Suppressor macrophage treated with lipopolysaccharide for 1 hour (primary cell): ENCODE results near the gene HEPACAM.

Experiments
- DNase-seq, 3 donors: peaks; one replicate each; pipeline ENCODE4 v3.0.0-alpha.2; 2020 to 2022

Gene HEPACAM

GRCh38 chr11:124942466-124943253, 6.8 kb upstream of the HEPACAM start:
- DNase-seq, result no peak

- DNase-seq, result no peak
Measured at GRCh38 chr11:124941703-124942102, 5.9 kb upstream of the HEPACAM start.

DNA sequence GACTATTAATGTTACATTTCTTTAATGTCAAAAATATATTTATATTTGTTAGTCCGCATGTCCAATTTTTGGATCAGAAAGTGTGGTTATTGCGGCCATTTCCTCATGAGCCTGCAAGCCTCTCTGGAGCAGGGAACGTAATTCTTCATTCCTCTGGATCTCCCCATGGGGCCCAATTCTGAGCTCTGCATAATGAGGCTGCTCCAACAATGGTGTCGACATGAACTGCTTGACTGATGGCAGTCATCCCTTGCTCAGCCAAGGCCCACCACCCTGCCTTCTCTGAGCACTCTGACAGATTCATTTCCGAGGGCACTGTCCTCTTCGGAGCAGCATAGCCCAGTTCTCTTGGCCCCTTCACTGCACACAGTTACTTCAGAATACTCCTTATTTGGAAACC, 3.1 kb upstream of the HEPACAM start:
- no peak for DNase-seq

DNA sequence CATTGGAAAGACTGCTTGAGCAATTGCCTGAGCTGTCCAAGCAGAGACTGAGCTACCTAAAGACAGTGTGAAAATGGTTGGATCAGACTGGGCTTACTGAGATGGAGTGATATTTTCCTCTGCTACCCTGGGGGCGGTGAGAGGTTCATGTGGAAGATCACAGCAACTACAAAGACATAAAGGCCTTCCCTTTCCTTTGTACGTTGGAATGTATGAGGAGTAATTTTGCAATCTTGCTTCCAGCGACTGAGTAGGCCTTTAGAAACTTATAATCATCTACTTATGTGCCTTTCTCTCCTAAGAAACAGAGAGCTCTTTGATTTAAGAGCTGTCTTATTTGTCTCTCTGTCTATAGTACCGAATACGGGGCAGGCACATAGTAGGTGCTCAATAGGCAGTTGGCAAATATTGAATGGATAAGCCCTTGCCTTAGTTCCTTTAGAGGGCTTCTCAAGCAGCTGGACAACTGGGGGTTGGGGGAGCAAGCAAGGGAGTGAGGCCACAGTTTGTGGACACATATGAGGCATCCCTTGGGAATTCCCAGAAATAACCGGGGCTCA, 2.4 kb upstream of the HEPACAM start:
- no peak for DNase-seq

DNA sequence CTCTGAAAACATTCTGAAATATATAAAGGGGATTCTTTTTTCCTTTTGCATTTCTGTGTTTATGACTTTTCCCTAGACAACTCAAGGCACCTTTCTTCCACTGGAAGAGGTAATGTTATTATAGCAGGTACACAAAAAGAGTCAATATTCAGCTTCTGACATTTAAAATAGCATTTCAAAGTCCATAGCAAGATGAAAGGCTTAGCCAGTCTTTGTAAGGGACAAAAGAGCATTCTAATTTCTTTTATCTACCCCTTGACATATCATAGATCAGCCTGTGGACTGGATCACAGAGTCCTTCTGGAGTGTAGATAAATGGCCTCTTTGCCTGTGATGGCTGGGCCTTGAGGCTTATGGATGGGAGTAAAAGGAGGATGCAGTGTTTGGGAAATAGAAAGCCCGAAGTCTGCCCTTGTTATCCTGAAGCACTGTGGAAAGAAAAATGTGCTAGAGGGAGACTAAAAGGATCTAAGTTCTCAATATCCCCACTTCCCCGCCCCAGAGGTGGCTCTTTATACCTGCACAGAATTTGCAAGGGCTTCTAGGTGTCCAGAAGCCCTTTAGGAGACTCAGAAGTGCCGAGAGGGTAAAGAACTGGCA, 1.6 kb upstream of the HEPACAM start:
- DNase-seq, result no peak

DNA sequence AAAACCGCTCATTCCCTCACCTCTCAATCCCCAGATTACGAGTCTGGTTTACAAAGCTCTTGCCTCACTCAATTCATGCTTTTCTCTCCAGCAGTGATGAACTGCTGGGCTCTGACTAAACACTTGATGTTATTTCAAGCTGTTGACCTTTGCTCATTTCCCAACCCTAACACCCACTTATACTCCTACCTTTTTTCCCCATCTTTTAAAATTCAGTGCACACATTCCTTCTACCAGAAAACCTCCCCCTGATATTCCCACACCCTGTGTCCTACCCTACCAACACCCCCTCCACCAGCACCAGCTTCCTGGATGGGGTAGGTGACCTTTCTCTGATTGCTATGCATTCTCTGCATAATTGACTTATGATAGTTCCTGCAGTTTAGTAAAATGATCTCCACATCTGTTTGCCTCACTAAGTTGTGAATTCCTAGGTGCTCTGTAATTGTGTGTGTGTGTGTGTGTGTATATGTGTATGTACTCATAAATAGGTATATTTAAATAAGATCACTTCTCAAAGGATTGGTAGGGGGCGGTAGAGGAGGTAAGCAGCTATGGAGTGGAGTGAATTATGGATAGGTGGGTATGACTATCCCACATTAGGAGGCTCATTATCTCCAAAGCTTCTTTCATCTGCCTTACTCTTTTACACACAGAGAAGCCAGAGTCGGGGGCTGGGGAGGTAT, 842 bp downstream of the HEPACAM start:
- DNase-seq, result peak; percentile 21 to 55 (median 45)

DNA sequence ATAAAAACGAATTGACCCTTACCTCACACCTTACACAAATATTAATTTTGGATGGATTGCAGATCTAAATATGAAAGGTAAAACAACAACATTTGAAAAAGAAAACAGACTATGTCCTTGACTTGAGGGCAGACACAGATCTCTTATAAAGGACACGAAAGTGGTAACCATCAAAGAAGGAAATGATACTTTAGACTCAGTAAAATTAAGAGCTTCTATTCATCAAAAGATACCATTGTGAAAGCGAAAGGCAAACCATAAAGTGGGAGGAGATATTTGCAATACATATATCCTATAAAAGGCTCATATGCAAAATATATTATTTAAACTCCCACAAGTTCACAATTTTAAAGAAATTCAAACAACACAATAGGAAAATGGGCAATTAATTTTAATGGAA, 5.0 kb downstream of the HEPACAM start:
- DNase-seq, result peak in 1 of 3 donors; percentile 27

DNA sequence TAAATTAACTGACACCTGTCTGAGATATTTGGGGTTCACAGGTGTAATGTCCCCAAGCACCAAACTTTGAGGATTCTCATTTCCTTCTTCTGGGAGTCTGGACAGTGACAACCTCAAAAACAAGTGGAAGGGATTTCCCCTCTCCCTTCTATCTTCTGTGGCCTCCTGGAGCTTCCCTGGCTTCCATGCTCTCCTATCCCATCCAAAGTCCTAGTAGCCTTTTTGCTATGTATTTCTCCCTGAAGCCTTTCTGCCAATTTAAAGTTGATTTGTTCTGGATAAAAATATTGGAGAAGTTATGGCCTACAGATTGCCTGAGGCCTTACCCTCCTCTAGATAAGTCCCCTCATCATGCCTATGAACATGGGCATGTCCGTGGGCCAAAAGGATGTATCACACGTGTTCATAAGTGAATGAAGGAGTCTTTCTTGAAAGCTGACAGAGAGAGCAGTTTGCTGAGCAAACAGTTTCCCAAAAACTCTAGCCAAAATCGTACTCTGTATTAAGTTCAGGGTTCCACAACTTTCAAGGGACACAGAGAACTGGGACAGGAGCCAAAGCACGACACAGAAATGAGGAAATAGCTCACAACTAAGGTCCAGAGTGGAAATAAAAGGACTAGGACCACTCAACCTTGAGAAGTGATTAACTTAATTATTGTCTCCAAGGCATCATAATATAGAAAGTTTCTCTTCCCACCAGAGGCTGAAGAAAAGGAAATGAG, 6.7 kb downstream of the HEPACAM start:
- no peak for DNase-seq

DNA sequence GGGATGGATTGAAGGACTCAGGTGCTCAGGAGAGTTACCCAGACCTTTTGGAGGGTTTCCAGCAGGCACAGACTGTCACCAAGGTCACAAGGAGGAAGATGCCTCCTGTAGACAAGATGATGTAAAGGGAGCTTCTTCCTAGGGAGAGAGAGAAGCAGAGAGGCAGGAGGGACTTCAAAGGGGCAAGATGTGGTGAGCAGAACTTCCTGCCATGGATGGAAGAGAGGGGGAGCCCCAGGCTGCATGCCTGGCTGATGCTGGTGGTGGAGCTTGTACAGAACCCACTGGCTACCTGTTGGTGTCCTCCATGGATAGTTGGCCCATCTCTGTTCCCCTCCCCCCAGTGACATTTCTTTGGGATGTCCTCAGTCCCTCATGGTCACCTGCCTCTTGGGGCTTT, 12.6 kb downstream of the HEPACAM start:
- DNase-seq, result no peak

DNA sequence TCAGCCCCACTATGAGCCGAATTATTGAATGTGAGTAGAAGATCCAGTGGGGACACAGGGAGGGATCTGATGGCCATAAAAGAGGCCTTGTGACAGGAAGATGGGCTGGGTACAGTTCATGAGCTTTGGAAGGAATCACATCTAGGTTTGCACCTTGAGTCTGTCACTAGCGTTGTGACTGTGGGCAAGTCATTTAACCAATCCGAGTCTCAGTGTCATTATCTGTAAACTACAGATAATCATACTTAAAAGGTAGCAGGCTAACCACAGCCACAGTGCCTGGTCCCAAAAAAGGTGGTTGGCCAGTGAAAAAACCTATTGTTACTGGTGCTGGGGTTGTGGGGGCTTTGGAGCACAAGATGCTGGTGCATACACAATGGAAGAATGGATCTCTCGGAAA, 13.0 kb downstream of the HEPACAM start:
- DNase-seq, result no peak

DNA sequence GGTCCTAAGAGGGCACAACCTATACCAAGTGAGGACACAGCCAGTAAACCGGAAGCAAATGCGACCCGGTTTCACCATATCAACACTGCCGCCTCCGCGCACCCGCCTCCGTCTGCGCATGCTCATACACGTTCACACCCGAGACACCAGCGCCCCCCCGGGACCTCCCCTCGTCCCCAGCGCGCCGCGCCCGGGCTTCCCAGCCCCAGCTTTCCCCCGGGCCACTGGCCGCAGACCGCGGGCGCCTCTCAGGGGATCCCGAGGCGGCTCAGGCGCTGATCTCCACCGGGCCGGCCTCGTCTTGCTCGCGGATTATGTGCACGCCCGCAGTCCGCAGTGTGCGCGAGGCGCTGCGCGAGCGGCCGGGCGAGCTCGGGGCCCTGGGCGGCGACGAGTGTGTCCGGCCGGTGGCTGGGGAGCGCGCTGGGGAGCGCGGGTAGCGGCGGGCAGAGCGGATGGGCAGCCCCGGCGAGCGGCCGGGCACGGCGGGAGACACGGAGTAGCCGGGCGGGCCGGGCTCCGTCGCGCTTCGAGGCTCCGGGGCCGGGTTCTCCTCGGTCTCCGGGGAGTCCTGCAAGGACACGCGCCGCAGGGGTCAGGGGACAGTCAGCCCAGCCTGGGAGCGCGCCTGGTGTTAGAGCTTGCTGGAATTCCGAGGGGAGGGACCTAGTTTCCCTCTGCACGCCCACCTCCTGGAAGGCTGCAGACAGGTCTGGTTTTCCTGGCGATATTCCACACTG, 14.8 kb downstream of the HEPACAM start:
- DNase-seq, result peak; percentile 74 to 87 (median 76)

- no peak for DNase-seq
Measured at GRCh38 chr11:124920356-124920755, 15.5 kb downstream of the HEPACAM start.

GRCh38 chr11:124919898-124920297, 15.9 kb downstream of the HEPACAM start:
- DNase-seq, result no peak

- no peak for DNase-seq
Measured at GRCh38 chr11:124918950-124919349, 16.9 kb downstream of the HEPACAM start, which contains the start of gene HEPN1. TSS of gene HEPN1 (plus strand) at chr11:124919250.

DNA sequence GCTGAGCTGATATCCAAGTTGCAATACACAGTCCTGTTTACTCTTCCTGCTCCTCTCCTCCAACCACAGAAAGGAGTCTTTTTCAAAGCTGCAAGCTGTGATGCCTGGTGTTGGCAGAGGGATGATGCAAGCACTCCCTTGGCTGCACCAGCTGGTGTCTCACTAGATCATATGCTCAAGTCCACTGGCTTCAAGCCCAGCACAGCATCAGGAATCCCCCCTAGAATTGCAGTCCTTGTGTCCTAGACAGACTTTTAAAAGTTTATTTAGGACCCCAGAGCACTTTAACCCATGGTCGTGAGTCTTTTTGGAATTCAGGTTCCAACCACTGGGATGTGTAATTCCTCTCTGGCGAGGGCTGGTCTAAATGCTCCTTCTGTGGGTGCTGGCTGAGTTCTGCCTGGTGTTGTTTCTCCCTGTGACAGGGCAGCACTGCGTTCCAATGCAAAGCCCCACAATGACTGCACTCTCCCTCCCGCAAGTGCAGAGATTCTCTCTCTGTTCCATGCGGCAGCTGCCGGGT, 18.7 kb downstream of the HEPACAM start:
- DNase-seq, result peak in 2 of 3 donors; percentile 20 to 37

DNA sequence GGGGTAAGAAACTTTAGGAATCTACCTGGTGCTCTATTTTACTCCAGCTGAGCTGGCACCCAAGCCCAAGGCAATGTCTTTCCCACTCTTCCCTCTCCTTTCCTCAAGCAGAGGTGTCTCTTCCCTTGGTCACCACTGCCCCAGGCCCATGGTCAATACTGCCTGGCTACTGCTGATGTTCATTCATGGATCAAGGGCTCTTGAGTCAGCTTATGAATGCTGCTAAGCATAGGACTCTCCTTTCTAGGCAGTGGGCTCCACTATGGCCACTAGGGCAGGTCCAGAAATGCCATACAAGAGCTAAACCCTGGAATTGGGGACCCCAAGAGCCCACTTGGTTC, 19.5 kb downstream of the HEPACAM start:
- no peak for DNase-seq

GRCh38 chr11:124915541-124916369, 20.1 kb downstream of the HEPACAM start:
- DNase-seq, result peak; percentile 30 to 69 (median 50)

DNA sequence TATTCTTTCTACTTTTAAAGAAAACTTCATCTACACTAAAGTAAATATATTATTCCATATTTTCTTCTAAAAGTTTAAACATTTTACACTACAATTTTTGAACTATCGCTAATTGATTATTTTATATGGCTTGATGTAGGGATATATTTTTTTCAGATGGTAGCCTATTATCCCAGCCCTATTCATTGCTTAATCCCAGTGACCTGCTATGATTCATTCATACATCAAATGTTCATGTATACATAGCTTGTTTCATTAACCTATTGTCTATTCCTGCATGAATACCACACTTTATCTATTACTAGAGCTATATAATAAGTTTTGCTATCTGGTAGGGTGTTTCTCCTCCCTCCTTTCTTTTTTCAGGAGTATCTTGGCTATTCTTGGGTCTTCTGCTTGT, 33.2 kb downstream of the HEPACAM start:
- no peak for DNase-seq

DNA sequence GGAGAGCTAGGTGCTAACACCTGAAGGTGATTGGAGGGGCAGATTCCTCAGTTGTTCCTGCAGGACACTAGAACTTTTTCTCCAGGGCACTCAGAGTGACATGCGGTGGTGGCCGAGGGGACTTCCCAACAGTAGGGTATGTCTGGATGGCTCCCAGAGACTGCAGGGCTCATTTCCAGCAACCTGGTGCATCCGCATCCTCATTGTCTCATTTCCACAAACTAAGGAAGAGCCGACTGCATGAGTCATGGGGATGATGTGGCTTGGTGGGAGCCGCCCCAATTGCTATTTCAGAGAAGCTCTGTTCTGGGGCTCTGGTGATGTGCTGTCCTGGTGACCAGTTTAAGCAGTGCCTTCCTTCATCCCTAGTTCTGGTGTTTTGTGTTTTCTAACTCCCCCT, 35.4 kb downstream of the HEPACAM start:
- DNase-seq, result peak; percentile 43 to 47 (median 45)

DNA sequence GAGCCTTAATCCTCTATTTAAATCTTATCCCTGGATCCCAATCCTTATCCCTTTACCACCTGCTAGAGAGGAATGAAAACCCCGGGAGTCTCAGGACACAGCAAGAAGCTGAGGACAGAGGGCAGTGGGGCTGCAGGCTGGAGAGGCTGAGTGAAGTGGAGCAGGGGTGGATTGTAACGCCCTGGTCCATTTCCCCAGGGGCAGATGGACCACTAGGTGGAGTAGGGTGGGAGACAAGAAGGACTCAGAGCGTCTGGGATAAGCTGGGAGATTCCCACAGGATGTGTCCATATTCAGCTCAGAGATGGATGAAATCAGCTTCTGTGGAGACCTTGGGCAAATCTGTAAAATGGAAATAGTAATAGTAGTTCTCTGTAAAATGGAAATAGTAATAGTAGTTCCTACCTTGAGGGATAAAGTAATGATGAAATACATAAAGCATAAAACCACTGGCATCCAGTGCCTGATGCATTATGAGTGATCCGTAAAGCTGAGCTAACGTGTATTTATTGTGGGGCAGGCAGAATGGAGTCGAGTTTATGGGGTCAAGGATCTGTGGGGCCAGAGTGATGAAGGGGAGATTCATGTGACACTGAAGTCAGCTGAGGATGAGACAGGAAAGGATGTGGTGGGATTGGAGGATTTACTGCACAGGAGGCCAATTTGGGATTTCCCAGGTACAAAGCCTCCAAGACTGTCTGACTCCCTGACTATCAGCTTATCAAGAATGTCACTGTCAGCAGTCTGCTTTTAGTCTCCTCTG, 36.3 kb downstream of the HEPACAM start:
- DNase-seq, result no peak
